Right hindlimb (tissue), 1 donor: ENCODE results near the gene RBM18.

Source experiments
- DNase-seq: peaks from one replicate; pipeline ENCODE4 v3.0.0-alpha.2; 2018

Gene RBM18

GRCh38 chr9:122201641-122202040 lies 63.0 kb downstream of the RBM18 start:
- no peak for DNase-seq

DNA sequence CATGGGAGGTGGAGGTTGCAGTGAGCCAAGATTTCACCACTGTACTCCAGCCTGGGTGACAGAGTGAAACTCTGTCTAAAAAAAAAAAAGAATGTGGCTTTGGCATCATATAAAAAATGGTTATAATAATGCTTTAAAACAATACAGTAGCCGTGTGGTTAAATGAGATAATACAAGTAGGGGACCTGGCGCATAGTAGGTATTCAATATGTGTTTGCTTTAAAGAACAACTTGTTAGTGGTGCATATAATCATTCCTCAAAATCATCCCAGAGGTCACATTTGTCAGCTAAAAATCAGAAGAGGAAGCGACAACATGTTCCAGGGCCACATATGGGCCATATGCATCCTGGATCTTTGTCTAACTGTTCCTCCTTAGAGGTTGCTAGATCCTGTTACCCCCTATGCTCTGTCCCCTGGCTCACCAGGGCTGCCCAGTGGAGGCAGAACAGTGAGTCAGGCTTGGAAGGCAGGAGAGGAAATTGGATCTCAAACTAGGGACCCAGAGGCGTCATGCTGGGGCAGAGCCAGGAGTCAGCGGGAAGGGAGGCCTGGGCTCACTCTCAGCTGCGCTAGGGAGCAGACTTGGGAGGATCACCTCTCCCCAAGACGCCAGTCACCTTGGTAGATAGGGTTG lies 63.6 kb downstream of the RBM18 start:
- DNase-seq, result peak; percentile 70

- DNase-seq, result no peak
Measured at GRCh38 chr9:122197882-122198281, 66.8 kb downstream of the RBM18 start.

DNA sequence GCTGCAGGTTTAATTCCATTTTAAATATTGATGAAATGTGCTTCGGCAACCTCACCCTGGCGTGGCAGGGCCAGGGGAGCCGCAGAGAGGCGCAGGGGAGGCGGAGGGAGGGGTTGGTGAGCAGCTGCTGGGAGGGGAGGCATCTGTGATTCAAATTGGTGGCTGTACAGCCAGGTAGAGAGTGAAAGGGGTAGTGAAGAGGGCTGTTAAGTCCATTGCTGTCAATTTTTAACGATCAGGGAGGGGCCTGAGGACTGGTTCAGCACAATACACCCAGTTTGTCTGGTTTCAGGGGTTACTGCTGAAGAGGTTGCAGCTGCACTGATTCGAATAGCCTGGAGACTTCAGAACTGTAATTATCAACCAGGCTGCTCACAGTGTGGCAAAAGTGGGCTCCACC lies 67.2 kb downstream of the RBM18 start:
- DNase-seq, result no peak

GRCh38 chr9:122195875-122196274 lies 68.8 kb downstream of the RBM18 start:
- DNase-seq, result no peak

DNA sequence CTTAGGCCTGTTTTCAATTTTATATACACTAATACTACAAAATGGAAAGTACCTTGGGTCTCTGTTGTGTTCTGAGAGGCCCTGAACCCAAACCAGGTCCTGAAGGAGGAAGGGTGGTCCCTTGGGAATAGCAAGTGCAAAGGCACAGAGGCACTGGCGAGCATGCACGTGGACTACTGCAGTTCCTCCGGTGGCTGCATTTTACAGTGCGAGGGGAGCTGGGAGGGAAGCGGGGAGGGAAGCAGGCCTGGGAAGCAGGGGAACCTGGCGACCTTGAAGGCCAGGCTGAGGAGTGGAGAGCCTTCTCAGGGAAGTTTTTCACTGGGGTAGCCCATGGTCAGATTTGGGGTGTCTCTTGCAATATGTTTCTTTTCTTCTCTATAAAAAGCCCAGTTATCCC lies 71.0 kb downstream of the RBM18 start:
- DNase-seq, result no peak

DNA sequence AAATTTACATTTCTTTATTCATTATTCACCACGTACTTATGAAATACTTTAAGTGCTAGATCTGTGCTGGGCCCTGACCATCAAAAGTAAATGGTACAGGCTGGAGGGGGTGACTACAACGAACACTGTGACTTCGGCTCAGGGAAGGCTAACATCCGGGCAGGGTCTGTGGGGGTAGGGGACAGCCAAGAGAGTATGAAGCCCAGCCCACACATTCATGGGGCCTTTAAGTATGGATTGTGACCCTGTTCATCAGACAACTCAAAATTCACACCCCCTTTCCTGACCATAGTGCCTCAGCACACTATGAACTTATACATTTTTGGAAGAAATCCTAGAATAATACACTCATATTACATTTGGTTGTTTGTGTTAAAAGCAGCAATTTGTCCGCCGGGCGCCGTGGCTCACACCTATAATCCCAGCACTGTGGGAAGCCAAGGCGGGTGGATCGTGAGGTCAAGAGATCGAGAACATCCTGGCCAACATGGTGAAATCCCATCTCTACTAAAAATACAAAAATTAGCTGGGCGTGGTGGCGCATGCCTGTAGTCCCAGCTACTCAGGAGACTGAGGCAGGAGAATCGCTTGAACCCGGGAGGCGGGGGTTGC lies 71.6 kb downstream of the RBM18 start:
- DNase-seq, result no peak

DNA sequence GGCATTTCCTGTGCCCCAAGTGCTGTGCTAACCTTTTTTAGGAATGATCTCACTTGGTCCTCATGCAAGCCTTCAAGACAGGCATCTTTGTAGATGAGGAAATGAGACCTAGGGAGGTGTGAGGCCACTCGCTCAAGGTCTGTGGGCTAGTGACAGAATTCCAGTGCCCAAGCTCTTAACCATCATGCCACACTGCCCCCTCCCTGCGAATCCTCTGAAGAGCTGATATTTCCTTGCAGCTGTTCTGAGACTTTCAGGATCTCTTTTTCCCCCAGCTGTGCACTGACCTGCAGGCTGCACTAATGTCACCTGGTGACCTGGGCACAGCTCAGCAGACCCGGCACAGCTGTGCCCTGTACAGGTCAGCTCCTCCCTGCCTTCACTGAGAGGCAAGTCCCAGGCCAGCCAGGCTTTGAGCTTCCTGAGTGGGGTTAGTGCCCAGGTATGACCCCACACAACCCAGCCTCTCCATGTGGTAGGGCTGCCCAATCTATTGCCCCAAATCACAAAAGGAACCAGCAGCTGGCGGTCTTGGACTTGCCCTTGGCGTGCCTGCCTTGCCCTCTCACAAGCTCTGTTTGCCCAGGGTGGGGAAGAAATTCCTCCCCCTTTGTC lies 72.3 kb downstream of the RBM18 start:
- no peak for DNase-seq

- DNase-seq, result no peak
Measured at GRCh38 chr9:122191584-122191983, 73.1 kb downstream of the RBM18 start.

DNA sequence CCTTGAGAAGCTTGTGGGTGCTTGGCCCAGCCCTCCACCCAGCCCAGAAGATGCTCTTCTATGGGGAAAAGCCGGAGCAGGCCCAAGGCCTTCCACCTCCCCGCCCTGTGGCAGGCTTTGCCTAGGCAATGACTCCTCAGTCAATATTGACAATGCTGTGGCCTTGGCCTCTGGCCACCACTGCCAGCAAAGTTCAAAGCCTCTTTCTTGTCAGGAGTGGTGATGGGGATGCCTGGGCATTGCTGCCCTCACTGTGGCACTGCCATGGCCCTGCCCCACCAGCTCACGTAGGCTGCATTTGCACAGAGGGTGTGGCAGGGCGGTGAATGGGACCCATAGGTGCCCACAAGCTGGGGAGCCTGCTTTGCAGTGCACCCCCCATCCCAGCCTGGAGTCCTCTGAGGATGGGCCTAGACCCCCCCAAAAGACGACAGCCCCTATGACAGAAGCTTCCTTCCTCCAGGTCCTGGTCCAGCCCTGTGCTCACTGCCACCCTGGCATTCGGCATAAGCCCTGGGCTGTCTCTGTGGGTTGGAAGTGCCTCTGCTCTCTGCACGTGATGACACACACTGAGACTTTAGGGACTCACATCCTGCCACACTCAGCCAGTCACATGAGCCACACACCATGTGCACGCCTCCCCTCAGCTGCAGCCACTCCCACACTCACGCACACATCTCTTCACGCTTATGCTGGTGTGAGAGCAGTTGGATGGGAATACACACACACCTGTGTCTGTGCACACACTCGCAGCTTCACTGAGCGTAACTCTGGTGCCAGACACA lies 73.9 kb downstream of the RBM18 start:
- no peak for DNase-seq

- DNase-seq, result no peak
Measured at GRCh38 chr9:122188369-122188768, 76.3 kb downstream of the RBM18 start.
